Measurements from ENCODE around the gene MTG2. TPM values are rescaled to one million over a fixed set of nuclear protein-coding genes. Genes with fewer than 3 reads are reported as not detected.

Gene MTG2
- total and polyA plus RNA-seq, 4 donors: 18.3 to 35.5 (median 28.5) TPM

DNA sequence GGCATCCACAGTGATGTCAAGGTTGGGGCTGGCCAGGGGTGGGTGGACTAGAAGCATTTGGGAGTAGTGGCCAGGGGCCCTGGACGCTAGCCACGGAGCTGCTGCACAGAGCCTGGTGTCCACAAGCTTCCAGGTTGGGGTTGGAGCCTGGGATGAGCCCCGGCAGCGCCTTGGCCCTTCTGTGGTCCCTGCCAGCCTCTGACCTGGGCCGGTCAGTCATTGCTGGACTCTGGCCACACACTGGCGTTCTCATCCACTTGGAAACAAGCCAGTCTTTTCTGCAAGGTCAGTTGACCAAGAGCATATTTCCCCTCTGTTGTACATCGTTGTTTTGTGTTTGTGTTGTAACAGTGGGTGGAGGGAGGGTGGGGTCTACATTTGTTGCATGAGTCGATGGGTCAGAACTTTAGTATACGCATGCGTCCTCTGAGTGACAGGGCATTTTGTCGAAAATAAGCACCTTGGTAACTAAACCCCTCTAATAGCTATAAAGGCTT lies 48.0 kb upstream of the MTG2 start:
- DNase-seq (no peak), ATAC-seq (ENCODE audit: insufficient read depth, low FRiP score) (peak; percentile 37)
- Histone ChIP-seq H3K27me3 (ENCODE audit: control insufficient read depth in 3 of 3, insufficient read depth in 3 of 3, low read length in 2 of 3) (no peaks in the 10 kb centered on the region), H3K4me1 (ENCODE audit: control insufficient read depth in 5 of 5, insufficient read depth in 5 of 5, low read length in 5 of 5) (peaks cover 0 to 13% (median 0%) of the 10 kb centered on the region in 5 donors), H3K4me3 (no peak overlapping the region), H3K9ac (ENCODE audit: insufficient read depth in 1 of 2, low read length in 2 of 2) (no peak overlapping the region), H3K27ac (ENCODE audit: low read depth in 1 of 2, low read length in 1 of 2) (peak overlapping the region in 1 of 2 donors; percentile 66), H3K9me3 (ENCODE audit: control insufficient read depth in 4 of 4, insufficient read depth in 3 of 4, low read length in 3 of 4) (no peaks in the 10 kb centered on the region), H3K36me3 (ENCODE audit: control insufficient read depth in 4 of 4, insufficient read depth in 4 of 4, low read length in 4 of 4) (peaks cover 35 to 80% (median 66%) of the 10 kb centered on the region in 4 donors)
- 52 to 53% methylated on average over 11 of the region's 11 CpGs for WGBS, 2 donors
- TF ChIP-seq, protein P1, sequence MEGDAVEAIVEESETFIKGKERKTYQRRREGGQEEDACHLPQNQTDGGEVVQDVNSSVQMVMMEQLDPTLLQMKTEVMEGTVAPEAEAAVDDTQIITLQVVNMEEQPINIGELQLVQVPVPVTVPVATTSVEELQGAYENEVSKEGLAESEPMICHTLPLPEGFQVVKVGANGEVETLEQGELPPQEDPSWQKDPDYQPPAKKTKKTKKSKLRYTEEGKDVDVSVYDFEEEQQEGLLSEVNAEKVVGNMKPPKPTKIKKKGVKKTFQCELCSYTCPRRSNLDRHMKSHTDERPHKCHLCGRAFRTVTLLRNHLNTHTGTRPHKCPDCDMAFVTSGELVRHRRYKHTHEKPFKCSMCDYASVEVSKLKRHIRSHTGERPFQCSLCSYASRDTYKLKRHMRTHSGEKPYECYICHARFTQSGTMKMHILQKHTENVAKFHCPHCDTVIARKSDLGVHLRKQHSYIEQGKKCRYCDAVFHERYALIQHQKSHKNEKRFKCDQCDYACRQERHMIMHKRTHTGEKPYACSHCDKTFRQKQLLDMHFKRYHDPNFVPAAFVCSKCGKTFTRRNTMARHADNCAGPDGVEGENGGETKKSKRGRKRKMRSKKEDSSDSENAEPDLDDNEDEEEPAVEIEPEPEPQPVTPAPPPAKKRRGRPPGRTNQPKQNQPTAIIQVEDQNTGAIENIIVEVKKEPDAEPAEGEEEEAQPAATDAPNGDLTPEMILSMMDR (IDR thresholded peaks at IDR 0.05; ENCODE audit: control extremely low read depth, extremely low read depth): no peak

DNA sequence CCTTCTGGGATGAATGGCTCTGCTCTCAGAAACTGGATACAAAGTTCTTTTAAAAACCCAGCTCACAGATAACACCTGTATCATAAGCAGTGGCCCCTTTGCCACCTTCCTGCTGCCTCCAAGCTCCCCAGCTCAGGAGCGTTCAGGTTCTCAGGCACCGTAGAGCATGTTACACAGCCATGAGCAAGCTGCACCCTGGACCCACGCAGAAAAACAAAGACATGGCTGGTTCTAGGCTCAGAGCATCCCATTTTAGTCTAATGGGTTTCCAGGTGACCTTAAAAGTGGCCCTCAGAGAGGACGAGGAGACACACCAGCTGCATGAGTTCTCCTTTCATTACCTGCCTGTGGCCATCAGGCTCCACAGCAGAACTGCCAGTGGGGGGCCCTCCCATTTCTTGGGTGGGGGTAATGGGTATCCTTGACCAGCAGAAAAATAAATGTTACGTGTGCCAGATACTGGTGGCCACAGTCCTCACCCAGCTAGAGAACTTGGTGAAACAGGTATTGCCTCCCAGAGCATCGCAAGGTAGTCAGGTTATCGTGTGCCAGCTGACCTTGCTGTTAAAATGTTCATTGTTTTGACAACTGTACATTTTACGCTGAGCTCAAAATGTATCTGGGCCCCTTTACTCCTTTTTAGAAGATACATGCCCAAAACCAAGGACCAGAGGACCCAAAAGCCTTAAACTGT lies 47.1 kb upstream of the MTG2 start:
- no peak overlapping the region for H3K9ac ChIP-seq (ENCODE audit: insufficient read depth in 1 of 2, low read length in 2 of 2)

DNA sequence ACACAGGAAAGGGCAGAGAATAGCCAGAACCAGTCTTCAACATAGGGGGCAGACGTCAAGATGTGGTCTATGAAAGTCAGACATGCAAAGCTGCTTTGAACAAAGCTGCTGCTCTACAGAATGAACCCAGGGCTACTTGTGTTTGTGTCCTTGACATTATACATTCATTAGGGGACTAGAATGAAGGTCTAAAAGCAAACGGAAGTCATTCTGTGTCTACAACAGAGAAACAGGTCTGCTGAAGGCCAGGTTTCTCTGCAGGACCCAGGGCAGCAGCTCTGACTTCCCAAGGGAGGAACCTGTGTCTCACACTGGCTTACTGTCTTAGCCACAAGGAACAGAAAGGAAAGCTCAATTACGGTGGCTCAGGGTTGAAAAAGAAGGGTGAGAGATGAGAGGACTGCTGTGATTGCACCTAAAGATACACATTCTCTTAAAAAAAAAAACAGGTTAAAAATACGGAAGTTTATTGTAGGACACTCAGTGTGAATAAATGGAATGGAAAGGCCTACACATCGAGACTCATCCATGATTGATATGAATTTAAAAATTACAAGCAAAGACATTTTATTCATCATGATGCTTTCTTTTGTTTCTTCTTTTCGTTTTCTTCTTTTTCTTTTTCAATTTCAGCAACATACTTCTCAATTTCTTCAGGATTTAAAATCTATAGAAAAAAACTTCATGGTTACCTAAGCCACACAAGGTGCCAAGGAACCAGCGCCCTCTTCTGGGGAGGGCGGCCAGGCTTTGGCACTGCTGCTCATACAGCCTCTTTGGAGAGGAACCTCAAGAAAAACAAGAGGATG lies 46.3 kb upstream of the MTG2 start:
- peak; percentile 62 to 72 (median 63) for DNase-seq
- Histone ChIP-seq H3K36me3 (ENCODE audit: control insufficient read depth in 4 of 4, insufficient read depth in 4 of 4, low read length in 4 of 4) (peaks cover 38 to 73% (median 59%) of the 10 kb centered on the region in 4 donors), H3K4me1 (ENCODE audit: control insufficient read depth in 5 of 5, insufficient read depth in 5 of 5, low read length in 5 of 5) (peaks cover 0 to 18% (median 4%) of the 10 kb centered on the region in 5 donors), H3K27ac (ENCODE audit: low read depth in 1 of 2, low read length in 1 of 2) (no peak overlapping the region), H3K27me3 (ENCODE audit: control insufficient read depth in 3 of 3, insufficient read depth in 3 of 3, low read length in 2 of 3) (no peaks in the 10 kb centered on the region), H3K9me3 (ENCODE audit: control insufficient read depth in 4 of 4, insufficient read depth in 3 of 4, low read length in 3 of 4) (no peaks in the 10 kb centered on the region), H3K4me3 (no peak overlapping the region), H3K9ac (ENCODE audit: insufficient read depth in 1 of 2, low read length in 2 of 2) (no peak overlapping the region)
- WGBS, 2 donors: 60 to 61% methylated on average over 8 of the region's 8 CpGs
- no peak for ATAC-seq (ENCODE audit: insufficient read depth, low FRiP score)
- TF ChIP-seq, protein P1 (IDR thresholded peaks at IDR 0.05; ENCODE audit: control extremely low read depth, extremely low read depth): peak; percentile 52

More for the DNA sequence above, 47.1 kb upstream of the MTG2 start:
- Histone ChIP-seq H3K4me3 (no peak overlapping the region), H3K9me3 (ENCODE audit: control insufficient read depth in 4 of 4, insufficient read depth in 3 of 4, low read length in 3 of 4) (no peaks in the 10 kb centered on the region), H3K27me3 (ENCODE audit: control insufficient read depth in 3 of 3, insufficient read depth in 3 of 3, low read length in 2 of 3) (no peaks in the 10 kb centered on the region), H3K27ac (ENCODE audit: low read depth in 1 of 2, low read length in 1 of 2) (peak overlapping the region in 1 of 2 donors; percentile 27), H3K36me3 (ENCODE audit: control insufficient read depth in 4 of 4, insufficient read depth in 4 of 4, low read length in 4 of 4) (peaks cover 38 to 79% (median 65%) of the 10 kb centered on the region in 4 donors), H3K4me1 (ENCODE audit: control insufficient read depth in 5 of 5, insufficient read depth in 5 of 5, low read length in 5 of 5) (peaks cover 0 to 13% (median 0%) of the 10 kb centered on the region in 5 donors)
- ATAC-seq (ENCODE audit: insufficient read depth, low FRiP score): no peak
- 93 to 98% methylated on average over 8 of the region's 8 CpGs for WGBS, 2 donors
- DNase-seq: no peak
- TF ChIP-seq, protein P1 (IDR thresholded peaks at IDR 0.05; ENCODE audit: control extremely low read depth, extremely low read depth): no peak

All from lung (tissue), 12 donors.